IMR-90 (cell line): ENCODE measurements around the gene TMEM120A.

Source experiments
- BHLHE40 ChIP-seq: fragments of 150-350 bp; IDR thresholded peaks from 2 replicates; pipeline ENCODE4 v1.6.1; 2016; ENCODE audit warnings: mild to moderate bottlenecking, low read depth, low read length
- CHD1 ChIP-seq: IDR thresholded peaks from 2 replicates; pipeline ENCODE4 v1.6.1; 2012; ENCODE audit warnings: low read depth, low read length, improper control_type of control experiment
- FOS ChIP-seq: fragments of 150-350 bp; IDR thresholded peaks from 2 replicates; pipeline ENCODE4 v1.6.1; 2016; ENCODE audit warnings: low read depth, low read length
- MAZ ChIP-seq: IDR thresholded peaks from 2 replicates; pipeline ENCODE4 v1.6.1; 2012; ENCODE audit warnings: low read depth, mild to moderate bottlenecking, low read length, improper control_type of control experiment, moderate library complexity, borderline replicate concordance
- MXI1 ChIP-seq: IDR thresholded peaks from 2 replicates; pipeline ENCODE4 v1.6.1; 2012; ENCODE audit warnings: low read depth, mild to moderate bottlenecking, low read length, moderate library complexity, borderline replicate concordance
- NFE2L2 ChIP-seq: fragments of 150-350 bp; IDR thresholded peaks from 2 replicates; pipeline ENCODE4 v1.6.1; 2016; ENCODE audit warnings: low read depth, mild to moderate bottlenecking, low read length
- POLR2A ChIP-seq: IDR thresholded peaks from 2 replicates; pipeline ENCODE4 v1.6.1; 2012; ENCODE audit warnings: mild to moderate bottlenecking, low read depth, low read length
- RAD21 ChIP-seq: IDR thresholded peaks from 2 replicates; pipeline ENCODE4 v1.6.1; 2012; ENCODE audit warnings: low read length, improper control_type of control experiment
- RFX5 ChIP-seq: IDR thresholded peaks from 2 replicates; pipeline ENCODE4 v1.8.0; 2012; ENCODE audit warnings: low read depth, mild to moderate bottlenecking, low read length, moderate library complexity
- TF ChIP-seq, protein P1 (sequence below): fragments of 150-350 bp; IDR thresholded peaks from 2 replicates; pipeline ENCODE4 v1.6.1; 2017; ENCODE audit warnings: mild to moderate bottlenecking, antibody characterized with exemption, low read length, low read depth
- TF ChIP-seq, protein P2 (sequence below): conservative IDR thresholded peaks from 2 replicates; pipeline ENCODE4 v1.5.1; 2012; ENCODE audit warnings: mild to moderate bottlenecking, low read depth, low read length, improper control_type of control experiment

DNA sequence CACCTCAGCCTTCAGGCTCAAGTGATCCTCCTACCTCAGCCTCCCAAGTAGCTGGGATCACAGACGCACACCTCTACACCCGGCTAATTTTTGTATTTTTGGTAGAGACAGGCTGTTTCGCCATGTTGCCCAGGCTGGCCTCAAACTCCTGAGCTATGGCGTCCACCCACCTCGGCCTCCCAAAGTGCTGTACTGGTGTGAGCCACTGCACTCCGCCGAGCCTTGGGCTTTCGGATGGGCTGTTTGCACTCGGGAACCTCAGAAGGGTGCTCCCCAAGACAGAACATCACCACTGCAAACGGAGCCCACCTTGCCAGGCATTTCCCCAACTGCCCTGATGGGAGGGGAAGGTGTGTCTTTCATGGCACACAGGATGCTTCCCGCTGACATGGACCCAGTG, 27.3 kb downstream of the TMEM120A start:
- TF ChIP-seq POLR2A (no peak), FOS (no peak), RAD21 (no peak), MXI1 (no peak), RFX5 (no peak), CHD1 (no peak), NFE2L2 (no peak), MAZ (no peak), BHLHE40 (no peak)
- TF ChIP-seq, protein P1, sequence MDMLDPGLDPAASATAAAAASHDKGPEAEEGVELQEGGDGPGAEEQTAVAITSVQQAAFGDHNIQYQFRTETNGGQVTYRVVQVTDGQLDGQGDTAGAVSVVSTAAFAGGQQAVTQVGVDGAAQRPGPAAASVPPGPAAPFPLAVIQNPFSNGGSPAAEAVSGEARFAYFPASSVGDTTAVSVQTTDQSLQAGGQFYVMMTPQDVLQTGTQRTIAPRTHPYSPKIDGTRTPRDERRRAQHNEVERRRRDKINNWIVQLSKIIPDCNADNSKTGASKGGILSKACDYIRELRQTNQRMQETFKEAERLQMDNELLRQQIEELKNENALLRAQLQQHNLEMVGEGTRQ = no peak
- TF ChIP-seq, protein P2, sequence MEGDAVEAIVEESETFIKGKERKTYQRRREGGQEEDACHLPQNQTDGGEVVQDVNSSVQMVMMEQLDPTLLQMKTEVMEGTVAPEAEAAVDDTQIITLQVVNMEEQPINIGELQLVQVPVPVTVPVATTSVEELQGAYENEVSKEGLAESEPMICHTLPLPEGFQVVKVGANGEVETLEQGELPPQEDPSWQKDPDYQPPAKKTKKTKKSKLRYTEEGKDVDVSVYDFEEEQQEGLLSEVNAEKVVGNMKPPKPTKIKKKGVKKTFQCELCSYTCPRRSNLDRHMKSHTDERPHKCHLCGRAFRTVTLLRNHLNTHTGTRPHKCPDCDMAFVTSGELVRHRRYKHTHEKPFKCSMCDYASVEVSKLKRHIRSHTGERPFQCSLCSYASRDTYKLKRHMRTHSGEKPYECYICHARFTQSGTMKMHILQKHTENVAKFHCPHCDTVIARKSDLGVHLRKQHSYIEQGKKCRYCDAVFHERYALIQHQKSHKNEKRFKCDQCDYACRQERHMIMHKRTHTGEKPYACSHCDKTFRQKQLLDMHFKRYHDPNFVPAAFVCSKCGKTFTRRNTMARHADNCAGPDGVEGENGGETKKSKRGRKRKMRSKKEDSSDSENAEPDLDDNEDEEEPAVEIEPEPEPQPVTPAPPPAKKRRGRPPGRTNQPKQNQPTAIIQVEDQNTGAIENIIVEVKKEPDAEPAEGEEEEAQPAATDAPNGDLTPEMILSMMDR = no peak
